Calu3 (cell line): ENCODE results near the gene IGHMBP2. TPM values are rescaled to one million over a fixed set of nuclear protein-coding genes. Genes with fewer than 3 reads are reported as not detected.

Source experiments
- BruUV-seq: library from RNA; stranded (reverse); fragments of 400-500 nt; replicated peaks from 2 replicates; lab custom pipeline; 2021; lab: Mats Ljungman, UMichigan
- CTCF ChIA-PET: fragments of 300-600 bp; sonication (Branson Sonifier 250); formaldehyde crosslinking; loops from one replicate; lab custom pipeline; 2022; ENCODE audit warnings: antibody characterized with exemption; lab: Charles Lee
- DNase-seq: peaks from one replicate; pipeline ENCODE4 v3.0.0; 2022
- H3K27ac Mint-ChIP-seq: one replicate; pipeline ENCODE4 v1.8.0; 2022; ENCODE audit warnings: mixed read lengths; ENCODE audit not compliant: unreplicated experiment
- H3K27me3 Mint-ChIP-seq: one replicate; pipeline ENCODE4 v1.8.0; 2022; ENCODE audit warnings: mixed read lengths; ENCODE audit not compliant: unreplicated experiment
- H3K36me3 Mint-ChIP-seq: one replicate; pipeline ENCODE4 v1.8.0; 2022; ENCODE audit warnings: mild to moderate bottlenecking, moderate library complexity, mixed read lengths; ENCODE audit not compliant: insufficient read depth, unreplicated experiment
- H3K4me1 Mint-ChIP-seq: one replicate; pipeline ENCODE4 v1.8.0; 2022; ENCODE audit warnings: mild to moderate bottlenecking, low read depth, mixed read lengths; ENCODE audit not compliant: unreplicated experiment
- H3K4me3 Mint-ChIP-seq: one replicate; pipeline ENCODE4 v1.8.0; 2022; ENCODE audit warnings: mild to moderate bottlenecking, low read depth, moderate library complexity, mixed read lengths; ENCODE audit not compliant: unreplicated experiment
- H3K9me3 Mint-ChIP-seq: one replicate; pipeline ENCODE4 v1.8.0; 2022; ENCODE audit warnings: low read depth, mixed read lengths; ENCODE audit not compliant: unreplicated experiment
- CTCF ChIP-seq: fragments of 200-600 bp; IDR thresholded peaks from one replicate; pipeline ENCODE4 v1.8.0; 2022; ENCODE audit warnings: antibody characterized with exemption; ENCODE audit not compliant: unreplicated experiment
- intact Hi-C: fragments of 100-400 bp; cut with micrococcal nuclease; formaldehyde crosslinking; loops from one replicate; pipeline ENCODE4 v1.10.0; 2022; ENCODE audit not compliant: unreplicated experiment
- total RNA-seq: library from RNA; stranded (reverse); gene quantifications from 2 replicates; pipeline ENCODE4 v1.2.3, GENCODE V29; 2022

Gene IGHMBP2
- total RNA-seq, 1 experiment from 2014 or later = 32.4 TPM

GRCh38 chr11:68857037-68857586 is 46.6 kb upstream of the IGHMBP2 start:
- no TSS peak for BruUV-seq
- H3K9me3 Mint-ChIP-seq = no peaks in the 10 kb centered on the region

DNA sequence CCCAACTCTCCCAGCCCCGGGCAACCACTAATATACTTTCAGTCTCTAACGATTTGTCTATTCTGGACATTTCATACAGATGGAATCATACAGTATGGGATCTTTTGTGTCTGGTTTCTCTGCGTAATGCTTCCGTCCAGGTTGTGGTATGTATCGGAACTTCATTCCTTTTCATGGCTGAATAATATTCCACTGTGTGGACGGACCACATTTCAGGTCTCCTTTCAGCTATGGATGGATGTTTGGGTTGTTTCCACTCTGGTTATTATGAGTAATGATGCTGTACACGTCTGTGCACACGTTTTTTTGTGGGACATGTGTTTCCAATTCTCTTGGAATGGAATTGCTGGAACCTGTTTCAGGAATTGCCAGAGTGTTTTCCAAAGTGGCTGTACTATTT is 44.6 kb upstream of the IGHMBP2 start:
- Mint-ChIP-seq H3K4me3 (no peak overlapping the region), H3K27me3 (peaks cover 2% of the 10 kb centered on the region), H3K27ac (no peak overlapping the region), H3K36me3 (no peaks in the 10 kb centered on the region), H3K9me3 (no peaks in the 10 kb centered on the region), H3K4me1 (peaks cover 14% of the 10 kb centered on the region)
- no peak for TF ChIP-seq CTCF
- intact Hi-C loops = no loop called here
- DNase-seq = no peak
- no TSS peak for BruUV-seq
- CTCF ChIA-PET = no interaction called here

More at GRCh38 chr11:68857037-68857586, 46.6 kb upstream of the IGHMBP2 start:
- intact Hi-C loops = no loop called here
- DNase-seq = no peak
- H3K27ac Mint-ChIP-seq = no peak overlapping the region
- no peak overlapping the region for H3K4me3 Mint-ChIP-seq
- TF ChIP-seq CTCF = no peak
- CTCF ChIA-PET = no interaction called here
- H3K36me3 Mint-ChIP-seq = no peaks in the 10 kb centered on the region
- H3K4me1 Mint-ChIP-seq = peaks cover 14% of the 10 kb centered on the region
- H3K27me3 Mint-ChIP-seq = peaks cover 23% of the 10 kb centered on the region

DNA sequence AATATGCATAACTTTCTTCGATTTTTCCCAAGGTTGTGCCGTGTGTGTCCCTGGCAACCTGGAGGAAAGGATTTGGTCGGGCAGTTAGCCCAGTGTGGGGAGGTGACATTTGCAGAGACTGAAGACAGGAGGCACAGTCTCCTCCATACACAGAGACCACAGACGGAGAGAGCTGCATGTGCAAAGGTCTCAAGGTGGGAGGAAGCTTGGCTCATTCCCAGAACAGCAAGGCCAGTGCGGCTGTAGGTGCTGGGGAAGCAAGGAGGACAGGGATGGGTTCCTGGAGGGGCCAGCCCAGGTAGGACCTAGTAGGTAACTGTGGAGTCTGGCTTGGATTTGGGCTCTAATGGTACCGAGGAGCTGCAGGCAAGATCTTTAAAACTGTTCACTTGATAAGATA is 41.3 kb upstream of the IGHMBP2 start:
- no peaks in the 10 kb centered on the region for H3K36me3 Mint-ChIP-seq
- no TSS peak for BruUV-seq
- CTCF ChIA-PET = no interaction called here
- H3K27me3 Mint-ChIP-seq = peaks cover 7% of the 10 kb centered on the region
- no peak for DNase-seq
- no peak overlapping the region for H3K4me3 Mint-ChIP-seq
- TF ChIP-seq CTCF = no peak
- H3K9me3 Mint-ChIP-seq = no peaks in the 10 kb centered on the region
- H3K27ac Mint-ChIP-seq = no peak overlapping the region
- intact Hi-C loops = no loop called here
- peaks cover 6% of the 10 kb centered on the region for H3K4me1 Mint-ChIP-seq

DNA sequence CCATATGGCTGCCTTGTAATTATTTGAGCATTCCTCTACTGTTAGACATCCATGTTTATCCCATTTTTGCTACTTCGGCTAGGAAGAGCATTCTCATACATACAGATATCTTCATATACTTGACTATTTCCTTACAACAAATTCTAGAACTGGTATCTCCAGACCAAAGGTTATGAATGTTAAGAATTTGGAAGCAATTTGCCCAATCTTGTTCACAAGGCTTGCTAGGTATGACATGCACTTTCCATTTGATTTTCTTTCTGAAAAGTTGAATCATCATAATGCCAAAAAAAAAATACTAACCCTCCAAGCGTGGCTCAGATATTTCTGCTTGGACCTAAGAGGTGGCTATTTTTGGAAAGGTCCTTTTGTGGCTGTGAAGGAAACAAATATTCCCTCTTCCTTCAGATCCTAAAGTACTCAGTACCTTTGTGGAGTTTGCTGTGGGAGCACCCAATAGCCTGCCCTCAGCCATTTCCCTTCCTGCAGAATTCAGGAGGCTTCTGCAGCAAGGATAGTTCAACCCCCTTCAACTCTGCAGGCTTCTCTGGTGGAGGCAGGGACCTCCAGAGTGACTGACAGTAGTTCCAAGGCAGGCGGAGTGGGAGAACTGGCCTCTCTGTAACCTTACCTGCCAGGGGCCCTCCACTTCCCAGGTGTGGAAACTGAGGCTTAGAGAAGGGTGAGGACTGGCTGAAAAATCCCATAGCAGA is 40.0 kb upstream of the IGHMBP2 start:
- H3K4me3 Mint-ChIP-seq = no peak overlapping the region

More for the DNA sequence above, 40.0 kb upstream of the IGHMBP2 start:
- H3K27ac Mint-ChIP-seq = no peak overlapping the region
- peaks cover 15% of the 10 kb centered on the region for H3K27me3 Mint-ChIP-seq
- peaks cover 6% of the 10 kb centered on the region for H3K4me1 Mint-ChIP-seq
- intact Hi-C loops = no loop called here
- no peak for DNase-seq
- no peaks in the 10 kb centered on the region for H3K36me3 Mint-ChIP-seq
- BruUV-seq = no TSS peak
- H3K9me3 Mint-ChIP-seq = no peaks in the 10 kb centered on the region
- CTCF ChIA-PET = no interaction called here
- no peak for TF ChIP-seq CTCF
